ENCODE results near the gene NOD2.

Gene NOD2

GRCh38 chr16:50718061-50718760 is 24.8 kb downstream of the NOD2 start:
- DNase-seq = no peak

GRCh38 chr16:50718761-50719400 is 25.5 kb downstream of the NOD2 start:
- DNase-seq = no peak

DNA sequence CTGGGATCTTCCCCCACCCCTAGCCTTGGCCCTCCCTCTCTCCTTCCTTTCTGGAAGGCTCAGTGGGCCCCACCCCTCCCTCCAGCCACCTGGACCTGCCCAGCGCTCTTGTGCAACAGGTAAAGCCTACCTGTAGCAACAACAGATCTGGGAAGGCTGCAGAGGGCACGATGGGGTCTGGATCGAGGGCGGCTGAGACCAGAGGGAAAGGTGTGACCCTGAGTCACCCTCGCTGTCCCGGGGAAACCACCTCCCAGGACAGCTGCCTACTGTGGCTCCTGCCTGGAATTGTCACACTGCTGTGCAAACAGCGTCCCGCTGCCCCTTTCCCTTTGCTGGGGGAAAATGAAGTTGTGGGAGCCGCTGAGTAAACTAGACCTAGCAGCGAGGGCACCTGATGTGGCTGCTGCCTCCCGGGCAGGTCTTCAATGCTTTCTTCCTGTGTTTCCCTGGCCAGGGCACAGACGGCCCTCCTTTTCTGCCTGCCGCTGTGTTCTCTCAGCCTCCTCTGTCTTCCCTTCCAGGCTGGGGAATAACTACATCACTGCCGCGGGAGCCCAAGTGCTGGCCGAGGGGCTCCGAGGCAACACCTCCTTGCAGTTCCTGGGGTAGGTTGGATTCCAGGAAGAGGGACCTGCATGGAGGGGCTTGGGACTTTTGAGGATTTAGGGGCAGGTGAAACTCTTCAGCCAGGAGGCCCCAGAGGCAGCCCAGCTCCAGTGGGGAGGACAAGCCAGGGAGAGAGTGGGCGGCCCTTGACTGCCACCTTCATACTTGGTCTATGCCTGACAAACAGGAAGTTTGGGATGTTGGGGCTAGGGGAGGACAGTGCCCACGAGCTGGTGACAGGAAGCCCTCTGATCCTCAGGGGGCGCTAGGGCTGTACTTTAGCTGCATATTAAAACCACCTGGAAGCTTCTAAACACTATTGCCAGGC is 26.3 kb downstream of the NOD2 start:
- no peak for DNase-seq

- peak; percentile 52 for DNase-seq
These were observed 28.4 kb downstream of the NOD2 start for GRCh38 chr16:50721549-50722404.

DNA sequence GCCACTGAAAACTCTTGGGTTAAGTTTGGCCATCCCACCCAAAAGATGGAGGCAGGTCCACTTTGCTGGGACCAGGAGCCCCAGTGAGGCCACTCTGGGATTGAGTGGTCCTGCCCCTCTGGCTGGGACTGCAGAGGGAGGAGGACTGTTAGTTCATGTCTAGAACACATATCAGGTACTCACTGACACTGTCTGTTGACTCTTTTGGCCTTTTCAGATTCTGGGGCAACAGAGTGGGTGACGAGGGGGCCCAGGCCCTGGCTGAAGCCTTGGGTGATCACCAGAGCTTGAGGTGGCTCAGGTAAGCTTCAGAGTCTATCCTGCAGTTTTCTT is 29.0 kb downstream of the NOD2 start:
- DNase-seq = no peak

DNA sequence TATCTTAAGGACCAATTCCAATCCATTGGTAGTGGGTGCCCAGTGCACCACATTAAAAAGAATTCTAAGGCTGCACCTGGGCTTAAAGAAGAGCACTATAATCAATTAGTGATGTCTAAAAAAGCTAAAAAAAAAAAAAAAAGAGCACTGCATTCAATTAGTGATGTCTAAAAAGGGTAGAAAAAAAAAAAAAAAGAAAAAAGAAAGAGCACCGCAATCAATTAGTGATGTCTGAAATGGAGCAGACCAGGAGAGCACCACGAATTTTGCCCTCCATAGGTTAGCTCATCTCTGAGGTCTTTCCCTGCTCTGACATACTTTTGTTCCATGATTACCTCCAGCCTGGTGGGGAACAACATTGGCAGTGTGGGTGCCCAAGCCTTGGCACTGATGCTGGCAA is 29.6 kb downstream of the NOD2 start:
- DNase-seq = no peak

DNA sequence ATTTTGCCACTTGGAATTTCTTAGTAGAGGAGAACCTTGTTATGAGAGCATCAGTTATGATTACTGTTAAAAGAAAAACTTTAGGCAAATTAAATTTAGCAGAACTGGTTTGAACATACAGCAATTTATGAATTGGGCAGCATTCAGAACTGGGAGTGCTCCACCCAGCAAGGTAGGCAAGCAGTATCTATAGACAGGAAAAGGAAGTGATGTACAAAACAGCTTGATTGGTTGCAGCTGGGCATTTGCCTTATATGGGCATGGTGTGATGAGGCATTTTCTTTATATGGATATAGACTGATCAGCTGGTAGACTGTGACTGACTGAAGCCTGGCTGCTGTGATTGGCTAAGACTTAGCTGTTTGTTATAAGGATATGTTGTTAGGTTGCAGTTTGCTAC is 30.9 kb downstream of the NOD2 start:
- DNase-seq = no peak

- DNase-seq = no peak
These were observed 38.0 kb downstream of the NOD2 start for GRCh38 chr16:50731130-50731988.

- DNase-seq = no peak
These were observed 38.8 kb downstream of the NOD2 start for GRCh38 chr16:50731989-50732832.

GRCh38 chr16:50733468-50733867 is 40.1 kb downstream of the NOD2 start:
- no peak for DNase-seq

- DNase-seq = no peak
These were observed 42.3 kb downstream of the NOD2 start for GRCh38 chr16:50735629-50736122.

DNA sequence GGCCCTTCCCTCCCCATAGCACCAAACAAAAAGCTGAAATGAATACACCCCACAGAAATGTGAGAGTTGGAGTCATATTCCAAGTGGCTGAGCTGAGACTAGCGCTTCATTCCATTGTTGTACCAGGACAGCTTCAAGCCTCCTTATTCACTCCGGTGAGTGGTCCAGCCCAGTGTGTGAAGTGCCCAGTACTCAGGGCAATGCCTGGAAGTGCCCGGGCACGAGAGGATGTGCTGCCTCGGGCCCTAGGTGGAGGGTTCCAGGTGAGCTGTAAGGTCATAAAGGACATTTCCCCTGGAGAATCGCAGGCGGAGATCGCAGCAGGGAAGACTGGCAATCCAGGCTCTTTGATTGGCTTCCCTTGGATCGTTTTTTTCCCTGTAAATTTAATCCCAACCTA is 43.0 kb downstream of the NOD2 start:
- DNase-seq = no peak

DNA sequence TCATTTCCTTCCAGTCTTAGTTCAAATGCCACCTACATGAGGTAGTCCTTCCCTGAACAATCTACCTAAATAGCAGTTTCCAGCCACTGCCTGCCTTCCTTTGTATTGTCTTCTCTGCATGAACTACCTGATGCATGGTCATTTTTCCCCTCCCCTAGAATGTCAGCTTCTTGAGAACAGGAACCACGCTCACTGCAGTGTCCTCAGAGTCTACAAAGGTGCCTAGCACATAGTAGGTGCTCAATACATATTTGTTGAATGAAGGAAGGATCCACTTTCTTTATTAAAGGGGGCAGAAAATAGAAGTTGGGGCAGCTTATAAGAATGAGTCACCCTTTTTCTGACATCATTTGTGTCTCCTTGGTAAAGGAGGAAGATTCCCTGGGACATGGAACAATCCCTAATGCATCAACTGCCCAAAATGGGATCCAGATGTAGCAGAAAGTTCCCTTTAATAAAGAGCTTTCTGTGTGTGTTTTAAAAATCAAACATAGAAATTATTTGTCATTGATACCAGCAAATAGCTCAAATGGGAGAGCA is 44.1 kb downstream of the NOD2 start:
- DNase-seq = no peak

GRCh38 chr16:50739031-50739430 is 45.6 kb downstream of the NOD2 start:
- no peak for DNase-seq

- no peak for DNase-seq
These were observed 47.3 kb downstream of the NOD2 start for GRCh38 chr16:50740736-50741135.

GRCh38 chr16:50741225-50741780 is 47.9 kb downstream of the NOD2 start:
- no peak for DNase-seq

- DNase-seq = peak; percentile 100
These were observed 48.6 kb downstream of the NOD2 start, which contains the start of gene CYLD for GRCh38 chr16:50741781-50742575. CYLD (plus strand) TSS chr16:50742086; CDS start chr16:50749699, 7,613 bp downstream.

GRCh38 chr16:50742576-50743200 is 49.3 kb downstream of the NOD2 start:
- peak; percentile 70 for DNase-seq
